ENCODE results near the gene BPNT1.
A peak's percentile ranks its signal among the peaks of the same experiment; 100 is the strongest.
"Not testable (repeated sequence)": the region's sequence is repeated elsewhere in the genome, so short reads cannot be mapped to it uniquely, and the experiment has no call there.

BPNT1 gene

GRCh38 chr1:220056374-220056773, 33.2 kb downstream of the BPNT1 start:
- ATAC-seq (replicated peaks), result peak; percentile 100
- H3K27ac Mint-ChIP-seq, result peak overlapping the region; percentile 65 to 93
- H3K4me3 Mint-ChIP-seq, result peak overlapping the region; percentile 61 to 81

GRCh38 chr1:220046052-220046930, 43.3 kb downstream of the BPNT1 start, which contains the start of gene EPRS1:
Gene EPRS1 (minus strand): TSS chr1:220046505. CDS start chr1:220046388, 117 bp downstream.
- DNase-seq (peak; percentile 92 to 94 (median 93)), ATAC-seq (replicated peaks) (peak; percentile 96)
- peak within 1 kb of the TSS; percentile 89 to 92 for H3K27ac Mint-ChIP-seq
- peak within 1 kb of the TSS; percentile 83 to 94 for H3K4me3 Mint-ChIP-seq
- H3K36me3 Mint-ChIP-seq (ENCODE audit: insufficient read depth), result peaks cover 24% of the 10 kb centered on the region
- H3K4me1 Mint-ChIP-seq (ENCODE audit: low read depth in 2 of 2), result peaks cover 15 to 30% of the 10 kb centered on the region in 2 donors
- H3K27me3 Mint-ChIP-seq, result no peaks in the 10 kb centered on the region
- no peaks in the 10 kb centered on the region for H3K9me3 Mint-ChIP-seq

More at GRCh38 chr1:220056374-220056773, 33.2 kb downstream of the BPNT1 start:
- no peaks in the 10 kb centered on the region for H3K27me3 Mint-ChIP-seq
- no peaks in the 10 kb centered on the region for H3K9me3 Mint-ChIP-seq
- peaks cover 13% of the 10 kb centered on the region for H3K36me3 Mint-ChIP-seq (ENCODE audit: insufficient read depth)
- peaks cover 6 to 22% of the 10 kb centered on the region in 2 donors for H3K4me1 Mint-ChIP-seq (ENCODE audit: low read depth in 2 of 2)
- DNase-seq, result peak in 1 of 3 experiments; percentile 21

- Mint-ChIP-seq H3K36me3 (ENCODE audit: insufficient read depth) (peaks cover 28% of the 10 kb centered on the region), H3K4me1 (ENCODE audit: low read depth in 2 of 2) (peaks cover 15 to 30% of the 10 kb centered on the region in 2 donors), H3K4me3 (peak overlapping the region; percentile 83 to 94), H3K9me3 (no peaks in the 10 kb centered on the region), H3K27me3 (no peaks in the 10 kb centered on the region), H3K27ac (peak overlapping the region; percentile 89 to 92)
- ATAC-seq (replicated peaks), result peak; percentile 13
- no peak for DNase-seq
Measured at GRCh38 chr1:220045356-220046051, 44.1 kb downstream of the BPNT1 start.

GRCh38 chr1:220044678-220045355, 44.8 kb downstream of the BPNT1 start:
- peak overlapping the region; percentile 83 to 94 for H3K4me3 Mint-ChIP-seq
- no peaks in the 10 kb centered on the region for H3K9me3 Mint-ChIP-seq
- H3K4me1 Mint-ChIP-seq (ENCODE audit: low read depth in 2 of 2), result peaks cover 15 to 30% of the 10 kb centered on the region in 2 donors
- peaks cover 35% of the 10 kb centered on the region for H3K36me3 Mint-ChIP-seq (ENCODE audit: insufficient read depth)
- H3K27ac Mint-ChIP-seq, result peak overlapping the region; percentile 89 to 92
- H3K27me3 Mint-ChIP-seq, result no peaks in the 10 kb centered on the region
- no peak for ATAC-seq (replicated peaks)
- DNase-seq, result no peak

- no peak for ATAC-seq (replicated peaks)
- Mint-ChIP-seq H3K4me3 (peak overlapping the region in 1 of 2 donors; percentile 7), H3K27me3 (no peaks in the 10 kb centered on the region), H3K9me3 (no peaks in the 10 kb centered on the region), H3K4me1 (ENCODE audit: low read depth in 2 of 2) (peaks cover 16 to 35% of the 10 kb centered on the region in 2 donors), H3K27ac (peak overlapping the region; percentile 7 to 55), H3K36me3 (ENCODE audit: insufficient read depth) (peaks cover 47% of the 10 kb centered on the region)
- DNase-seq, result no peak
Measured at GRCh38 chr1:220043646-220044045, 45.9 kb downstream of the BPNT1 start.

- H3K36me3 Mint-ChIP-seq (ENCODE audit: insufficient read depth), result peaks cover 44% of the 10 kb centered on the region
- DNase-seq (no peak), ATAC-seq (replicated peaks) (no peak)
- H3K9me3 Mint-ChIP-seq, result no peaks in the 10 kb centered on the region
- H3K27ac Mint-ChIP-seq, result peak overlapping the region in 1 of 2 donors; percentile 17
- H3K4me1 Mint-ChIP-seq (ENCODE audit: low read depth in 2 of 2), result peaks cover 20 to 43% of the 10 kb centered on the region in 2 donors
- no peaks in the 10 kb centered on the region for H3K27me3 Mint-ChIP-seq
- H3K4me3 Mint-ChIP-seq, result no peak overlapping the region
Measured at GRCh38 chr1:220040028-220040596, 49.5 kb downstream of the BPNT1 start.

- H3K27ac Mint-ChIP-seq, result peak overlapping the region in 1 of 2 donors; percentile 38
- H3K36me3 Mint-ChIP-seq (ENCODE audit: insufficient read depth), result peaks cover 39% of the 10 kb centered on the region
- peaks cover 15 to 38% of the 10 kb centered on the region in 2 donors for H3K4me1 Mint-ChIP-seq (ENCODE audit: low read depth in 2 of 2)
Measured at GRCh38 chr1:220038640-220039039, 50.9 kb downstream of the BPNT1 start.

GRCh38 chr1:220037810-220038209, 51.8 kb downstream of the BPNT1 start:
- H3K4me3 Mint-ChIP-seq, H3K27ac Mint-ChIP-seq, H3K27me3 Mint-ChIP-seq, H3K9me3 Mint-ChIP-seq, DNase-seq: not testable (repeated sequence)
- ATAC-seq (replicated peaks), result peak; percentile 85
- peaks cover 47% of the 10 kb centered on the region for H3K36me3 Mint-ChIP-seq (ENCODE audit: insufficient read depth)
- H3K4me1 Mint-ChIP-seq (ENCODE audit: low read depth in 2 of 2), result peaks cover 11 to 32% of the 10 kb centered on the region in 2 donors

More at GRCh38 chr1:220038640-220039039, 50.9 kb downstream of the BPNT1 start:
- no peak overlapping the region for H3K4me3 Mint-ChIP-seq
- H3K27me3 Mint-ChIP-seq, result no peaks in the 10 kb centered on the region
- DNase-seq (no peak), ATAC-seq (replicated peaks) (no peak)
- no peaks in the 10 kb centered on the region for H3K9me3 Mint-ChIP-seq

GRCh38 chr1:220032911-220033310, 56.7 kb downstream of the BPNT1 start:
- no peaks in the 10 kb centered on the region for H3K9me3 Mint-ChIP-seq
- H3K36me3 Mint-ChIP-seq (ENCODE audit: insufficient read depth), result peaks cover 69% of the 10 kb centered on the region
- peaks cover 7 to 23% of the 10 kb centered on the region in 2 donors for H3K4me1 Mint-ChIP-seq (ENCODE audit: low read depth in 2 of 2)
- H3K4me3 Mint-ChIP-seq, result no peak overlapping the region
- ATAC-seq (replicated peaks), result no peak
- DNase-seq, result no peak
- H3K27me3 Mint-ChIP-seq, result no peaks in the 10 kb centered on the region
- H3K27ac Mint-ChIP-seq, result no peak overlapping the region

- Mint-ChIP-seq H3K36me3 (ENCODE audit: insufficient read depth) (peaks cover 74% of the 10 kb centered on the region), H3K27me3 (no peaks in the 10 kb centered on the region), H3K4me1 (ENCODE audit: low read depth in 2 of 2) (peaks cover 1 to 9% of the 10 kb centered on the region in 2 donors), H3K27ac (peak overlapping the region in 1 of 2 donors; percentile 26), H3K9me3 (no peaks in the 10 kb centered on the region), H3K4me3 (no peak overlapping the region)
- DNase-seq, result no peak
- no peak for ATAC-seq (replicated peaks)
Measured at GRCh38 chr1:220031287-220031686, 58.3 kb downstream of the BPNT1 start.

GRCh38 chr1:220028346-220028895, 61.2 kb downstream of the BPNT1 start:
- H3K36me3 Mint-ChIP-seq (ENCODE audit: insufficient read depth), result peaks cover 95% of the 10 kb centered on the region
- peaks cover 0 to 5% of the 10 kb centered on the region in 2 donors for H3K4me1 Mint-ChIP-seq (ENCODE audit: low read depth in 2 of 2)
- no peak for ATAC-seq (replicated peaks)
- no peak overlapping the region for H3K4me3 Mint-ChIP-seq
- no peaks in the 10 kb centered on the region for H3K27me3 Mint-ChIP-seq
- DNase-seq, result no peak
- no peaks in the 10 kb centered on the region for H3K9me3 Mint-ChIP-seq
- H3K27ac Mint-ChIP-seq, result no peak overlapping the region

GRCh38 chr1:220019071-220019470, 70.5 kb downstream of the BPNT1 start:
- H3K27ac Mint-ChIP-seq, result no peak overlapping the region
- H3K27me3 Mint-ChIP-seq, result no peaks in the 10 kb centered on the region
- H3K36me3 Mint-ChIP-seq (ENCODE audit: insufficient read depth), result peaks cover 84% of the 10 kb centered on the region
- no peak for DNase-seq
- ATAC-seq (replicated peaks), result no peak
- no peaks in the 10 kb centered on the region for H3K9me3 Mint-ChIP-seq
- no peak overlapping the region for H3K4me3 Mint-ChIP-seq
- H3K4me1 Mint-ChIP-seq (ENCODE audit: low read depth in 2 of 2), result peaks cover 6 to 14% of the 10 kb centered on the region in 2 donors
